IMR-90 (cell line): ENCODE measurements around the gene KCNQ1. TPM values are rescaled to one million over a fixed set of nuclear protein-coding genes. Genes with fewer than 3 reads are reported as not detected.

Source experiments
- ATAC-seq: fragments of 200-7000 bp; cut with Tn5 transposase; 2 replicates; pipeline ENCODE4 v1.9.1; 2020; ENCODE audit warnings: low read depth, mild to moderate bottlenecking, moderate library complexity
- BruUV-seq: library from RNA; stranded (reverse); fragments of 400-500 nt; replicated peaks from 2 replicates; lab custom pipeline; 2021; lab: Mats Ljungman, UMichigan
- CTCF ChIA-PET: fragments of 300-600 bp; formaldehyde crosslinking; extraction: SDS; loops from one replicate; lab custom pipeline; 2021; ENCODE audit warnings: antibody characterized with exemption; lab: Yijun Ruan, JAX
- POLR2A ChIA-PET: fragments of 300-600 bp; sonication (Branson Sonifier 250); formaldehyde crosslinking; loops from one replicate; lab custom pipeline; 2022; ENCODE audit warnings: antibody characterized with exemption; ENCODE audit not compliant: unreplicated experiment; lab: Charles Lee
- DNase-seq: peaks from one replicate; pipeline ENCODE4 v3.0.0; 2013
- H2AFZ ChIP-seq: replicated peaks from 2 replicates; pipeline ENCODE3; 2013; ENCODE audit warnings: low read length, mild to moderate bottlenecking; ENCODE audit not compliant: poor library complexity
- H2AK5ac ChIP-seq: 2 replicates; pipeline ENCODE4 v1.6.1; 2013; ENCODE audit warnings: low read depth, low read length, inconsistent platforms
- H2AK9ac ChIP-seq: replicated peaks from 2 replicates; pipeline ENCODE3; 2013; ENCODE audit warnings: mild to moderate bottlenecking, low read depth, low read length, moderate library complexity; ENCODE audit not compliant: poor library complexity
- H2BK120ac ChIP-seq: 2 replicates; pipeline ENCODE4 v1.6.1; 2013; ENCODE audit warnings: low read depth, low read length, inconsistent platforms
- H2BK15ac ChIP-seq: 3 replicates; pipeline ENCODE4 v1.6.1; 2013; ENCODE audit warnings: low read depth, low read length, inconsistent platforms
- H2BK20ac ChIP-seq: 2 replicates; pipeline ENCODE4 v1.6.1; 2013; ENCODE audit warnings: low read depth, mild to moderate bottlenecking, inconsistent platforms, low read length, moderate library complexity
- H2BK5ac ChIP-seq: 2 replicates; pipeline ENCODE4 v1.6.1; 2013; ENCODE audit warnings: mild to moderate bottlenecking, low read depth, low read length, inconsistent platforms; ENCODE audit not compliant: poor library complexity, severe bottlenecking
- H3K14ac ChIP-seq: replicated peaks from 2 replicates; pipeline ENCODE4 v1.6.1; 2013; ENCODE audit warnings: low read depth, low read length, inconsistent platforms
- H3K18ac ChIP-seq: 2 replicates; pipeline ENCODE4 v1.6.1; 2013; ENCODE audit warnings: low read depth, low read length, control low read depth
- H3K23ac ChIP-seq: 2 replicates; pipeline ENCODE4 v1.6.1; 2013; ENCODE audit warnings: low read depth, low read length, inconsistent platforms
- H3K27ac ChIP-seq: 2 replicates; pipeline ENCODE4 v1.5.1; 2013; ENCODE audit warnings: mild to moderate bottlenecking, control low read depth, low read length; ENCODE audit not compliant: insufficient read depth
- H3K27me3 ChIP-seq: 2 replicates; pipeline ENCODE4 v1.6.1; 2013; ENCODE audit warnings: low read length; ENCODE audit not compliant: control insufficient read depth, insufficient read depth
- H3K36me3 ChIP-seq: 2 replicates; pipeline ENCODE4 v1.6.1; 2013; ENCODE audit warnings: low read length, mixed read lengths; ENCODE audit not compliant: control insufficient read depth, insufficient read depth
- H3K4ac ChIP-seq: 2 replicates; pipeline ENCODE4 v1.6.1; 2013; ENCODE audit warnings: low read depth, low read length, inconsistent platforms
- H3K4me1 ChIP-seq: 2 replicates; pipeline ENCODE4 v1.6.1; 2013; ENCODE audit warnings: low read length, mixed read lengths; ENCODE audit not compliant: control insufficient read depth, insufficient read depth
- H3K4me2 ChIP-seq: 2 replicates; pipeline ENCODE4 v1.6.1; 2013; ENCODE audit warnings: low read depth, mild to moderate bottlenecking, control low read depth, low read length, moderate library complexity
- H3K4me3 ChIP-seq: 2 replicates; pipeline ENCODE4 v1.5.1; 2013; ENCODE audit warnings: low read depth, mild to moderate bottlenecking, control low read depth, low read length, moderate library complexity; ENCODE audit not compliant: insufficient read depth
- H3K56ac ChIP-seq: 2 replicates; pipeline ENCODE4 v1.6.1; 2013; ENCODE audit warnings: low read length, inconsistent platforms; ENCODE audit not compliant: insufficient read depth; ENCODE audit errors: extremely low read depth
- H3K79me1 ChIP-seq, 2 experiments: 2 replicates each; pipeline ENCODE4 v1.6.1; 2013; ENCODE audit warnings: low read length in 2 of 2, inconsistent platforms in 1 of 2, low read depth in 1 of 2
- H3K9ac ChIP-seq: 2 replicates; pipeline ENCODE4 v1.6.1; 2013; ENCODE audit warnings: low read depth, low read length, control low read depth
- H3K9me1 ChIP-seq: 2 replicates; pipeline ENCODE4 v1.6.1; 2013; ENCODE audit warnings: low read length, inconsistent platforms; ENCODE audit not compliant: insufficient read depth
- H3K9me3 ChIP-seq: 2 replicates; pipeline ENCODE4 v1.6.1; 2013; ENCODE audit warnings: low read length; ENCODE audit not compliant: control insufficient read depth, insufficient read depth
- H4K20me1 ChIP-seq: 2 replicates; pipeline ENCODE4 v1.6.1; 2013; ENCODE audit warnings: low read length, inconsistent platforms; ENCODE audit not compliant: insufficient read depth
- H4K5ac ChIP-seq: 2 replicates; pipeline ENCODE4 v1.6.1; 2013; ENCODE audit warnings: mild to moderate bottlenecking, low read depth, low read length, control low read depth
- H4K8ac ChIP-seq, 2 experiments: 2 replicates each; pipeline ENCODE4 v1.6.1; 2013; ENCODE audit warnings: low read depth in 2 of 2, low read length in 2 of 2, control low read depth in 1 of 2, inconsistent platforms in 1 of 2
- H4K91ac ChIP-seq: 2 replicates; pipeline ENCODE4 v1.6.1; 2013; ENCODE audit warnings: low read depth, low read length, inconsistent platforms; ENCODE audit not compliant: insufficient read depth
- MAFK ChIP-seq: IDR thresholded peaks from 2 replicates; pipeline ENCODE4 v1.6.1; 2012; ENCODE audit warnings: low read depth, low read length, improper control_type of control experiment
- NFE2L2 ChIP-seq: fragments of 150-350 bp; IDR thresholded peaks from 2 replicates; pipeline ENCODE4 v1.6.1; 2016; ENCODE audit warnings: low read depth, mild to moderate bottlenecking, low read length
- POLR2A ChIP-seq: IDR thresholded peaks from 2 replicates; pipeline ENCODE4 v1.6.1; 2012; ENCODE audit warnings: mild to moderate bottlenecking, low read depth, low read length
- WGBS, 2 experiments: methylation state at CpG; one replicate each; pipeline versions ENCODE4 v1.1.5 to v1.1.7; 2013; ENCODE audit warnings: missing lambda C conversion rate in 2 of 2; ENCODE audit not compliant: insufficient read length in 1 of 2; ENCODE audit errors: extremely low coverage in 2 of 2; 5-methylcytosine and 5-hydroxymethylcytosine counted together
- dilution Hi-C: fragments of 300-500 bp; cut with HindIII; formaldehyde crosslinking; loops from one replicate; pipeline ENCODE4 v1.14.3; 2018; ENCODE audit warnings: low sequenced_read_pairs; ENCODE audit not compliant: unreplicated experiment
- in situ Hi-C: fragments of 300-500 bp; cut with MboI; formaldehyde crosslinking; loops from 3 replicates; pipeline ENCODE4 v1.14.3; 2019; ENCODE audit warnings: low sequenced_read_pairs, inconsistent platforms, mixed read lengths
- intact Hi-C: fragments of 100-400 bp; cut with micrococcal nuclease; formaldehyde crosslinking; loops from 2 replicates; pipeline ENCODE4 v1.10.0; 2022
- polyA plus RNA-seq, 3 experiments: library from polyadenylated mRNA; depleted of rRNA; stranded (reverse); fragments of >200 nt; gene quantifications; 2 replicates each; pipeline ENCODE4 v1.2.3, GENCODE V29; 2012; ENCODE audit warnings: low replicate concordance in 1 of 3
- total RNA-seq: library from RNA; depleted of rRNA; stranded (reverse); fragments of >200 nt; gene quantifications from 2 replicates; pipeline ENCODE4 v1.2.3, GENCODE V29; 2012

KCNQ1 gene
- total and polyA plus RNA-seq, 2 of the 4 experiments (the other 2 are of a cell fraction), result 0.07 TPM; not detected in 1

GRCh38 chr11:2483426-2483825 is 38.6 kb downstream of the KCNQ1 start:
- Histone ChIP-seq H3K4me3 (no peak overlapping the region), H3K27me3 (peaks cover 21% of the 10 kb centered on the region), H4K8ac (no peak overlapping the region), H2BK120ac (no peak overlapping the region), H4K20me1 (no peaks in the 10 kb centered on the region), H2AK9ac (no peak overlapping the region), H2BK20ac (no peak overlapping the region), H3K27ac (no peak overlapping the region), H3K79me1 (no peaks in the 10 kb centered on the region), H2BK15ac (no peak overlapping the region), H4K5ac (no peak overlapping the region), H3K4me1 (no peaks in the 10 kb centered on the region), H3K56ac (no peak overlapping the region), H4K91ac (no peak overlapping the region), H2AK5ac (no peak overlapping the region), H2AFZ (no peak overlapping the region), H3K18ac (no peak overlapping the region), H3K9me1 (no peaks in the 10 kb centered on the region), H3K4me2 (no peak overlapping the region), H3K14ac (no peak overlapping the region), H3K23ac (no peak overlapping the region), H3K9me3 (no peaks in the 10 kb centered on the region), H3K4ac (no peak overlapping the region), H3K36me3 (no peaks in the 10 kb centered on the region), H3K9ac (no peak overlapping the region), H2BK5ac (no peak overlapping the region)
- dilution Hi-C loops (no loop called here), in situ Hi-C loops (no loop called here), intact Hi-C loops (no loop called here)
- no peak for ATAC-seq
- ChIA-PET CTCF (no interaction called here), POLR2A (no interaction called here)
- 48% methylated on average over 3 of the region's 14 CpGs; no CpG with 5 or more reads in 1 of the 2 experiments for WGBS, 2 experiments
- TF ChIP-seq MAFK, result no peak
- TF ChIP-seq POLR2A, result no peak
- no peak for TF ChIP-seq NFE2L2
- DNase-seq, result no peak
- no TSS peak for BruUV-seq
